Measurements from ENCODE around the gene GPAT3.
"Not testable (repeated sequence)": the region's sequence is repeated elsewhere in the genome, so short reads cannot be mapped to it uniquely, and the experiment has no call there.

GPAT3 gene

GRCh38 chr4:83548151-83548905 lies 12.4 kb downstream of the GPAT3 start:
- peak in 2 of 3 experiments; percentile 31 to 38 for DNase-seq (ENCODE audit: low read depth in 2 of 3, low spot score in 2 of 3)

GRCh38 chr4:83552083-83552482 lies 16.2 kb downstream of the GPAT3 start:
- no peak for DNase-seq (ENCODE audit: low read depth in 2 of 3, low spot score in 2 of 3)

- no peak for DNase-seq (ENCODE audit: low read depth in 2 of 3, low spot score in 2 of 3)
Measured at GRCh38 chr4:83552924-83553323, 17.0 kb downstream of the GPAT3 start.

GRCh38 chr4:83556006-83556707 lies 20.2 kb downstream of the GPAT3 start:
- no peak for DNase-seq (ENCODE audit: low read depth in 2 of 3, low spot score in 2 of 3)

- no peak for DNase-seq (ENCODE audit: low read depth in 2 of 3, low spot score in 2 of 3)
Measured at GRCh38 chr4:83556816-83557215, 20.9 kb downstream of the GPAT3 start.

- no peak for DNase-seq (ENCODE audit: low read depth in 2 of 3, low spot score in 2 of 3)
Measured at GRCh38 chr4:83558059-83558653, 22.2 kb downstream of the GPAT3 start.

- no peak for DNase-seq (ENCODE audit: low read depth in 2 of 3, low spot score in 2 of 3)
Measured at GRCh38 chr4:83558680-83559079, 22.8 kb downstream of the GPAT3 start.

- no peak for DNase-seq (ENCODE audit: low read depth in 2 of 3, low spot score in 2 of 3)
Measured at GRCh38 chr4:83560523-83560922, 24.6 kb downstream of the GPAT3 start.

- DNase-seq (ENCODE audit: low read depth in 2 of 3, low spot score in 2 of 3), result no peak
Measured at GRCh38 chr4:83561381-83561780, 25.5 kb downstream of the GPAT3 start.

GRCh38 chr4:83563998-83564397 lies 28.1 kb downstream of the GPAT3 start:
- no peak for DNase-seq (ENCODE audit: low read depth in 2 of 3, low spot score in 2 of 3)

- DNase-seq (ENCODE audit: low read depth in 2 of 3, low spot score in 2 of 3), result no peak
Measured at GRCh38 chr4:83568062-83568461, 32.2 kb downstream of the GPAT3 start.

- DNase-seq (ENCODE audit: low read depth in 2 of 3, low spot score in 2 of 3), result no peak
Measured at GRCh38 chr4:83569429-83569828, 33.5 kb downstream of the GPAT3 start.

- DNase-seq (ENCODE audit: low read depth in 2 of 3, low spot score in 2 of 3), result no peak
Measured at GRCh38 chr4:83569987-83570386, 34.1 kb downstream of the GPAT3 start.

- DNase-seq (ENCODE audit: low read depth in 2 of 3, low spot score in 2 of 3), result no peak
Measured at GRCh38 chr4:83572848-83573247, 36.9 kb downstream of the GPAT3 start.

GRCh38 chr4:83574247-83574646 lies 38.3 kb downstream of the GPAT3 start:
- DNase-seq (ENCODE audit: low read depth in 2 of 3, low spot score in 2 of 3), result no peak

GRCh38 chr4:83576237-83576636 lies 40.3 kb downstream of the GPAT3 start:
- not testable (repeated sequence) for DNase-seq (ENCODE audit: low read depth in 2 of 3, low spot score in 2 of 3)

- no peak for DNase-seq (ENCODE audit: low read depth in 2 of 3, low spot score in 2 of 3)
Measured at GRCh38 chr4:83581411-83582288, 45.7 kb downstream of the GPAT3 start.

GRCh38 chr4:83582289-83582785 lies 46.4 kb downstream of the GPAT3 start:
- DNase-seq (ENCODE audit: low read depth in 2 of 3, low spot score in 2 of 3), result no peak

- DNase-seq (ENCODE audit: low read depth in 2 of 3, low spot score in 2 of 3), result no peak
Measured at GRCh38 chr4:83585982-83586508, 50.1 kb downstream of the GPAT3 start.

- no peak for DNase-seq (ENCODE audit: low read depth in 2 of 3, low spot score in 2 of 3)
Measured at GRCh38 chr4:83589279-83589678, 53.4 kb downstream of the GPAT3 start.

GRCh38 chr4:83591056-83591455 lies 55.1 kb downstream of the GPAT3 start:
- DNase-seq (ENCODE audit: low read depth in 2 of 3, low spot score in 2 of 3), result no peak

Data from activated CD8-positive, alpha-beta memory T cell treated with anti-CD3 and anti-CD28 coated beads for 48 hours (primary cell).